Subcutaneous adipose tissue (tissue), 4 donors: ENCODE measurements around the gene FBP1. TPM values are rescaled to one million over a fixed set of nuclear protein-coding genes. Genes with fewer than 3 reads are reported as not detected.

Experiments
- CTCF ChIP-seq: fragments of 450-650 bp; IDR thresholded peaks from one replicate; pipeline ENCODE4 v1.5.1; 2016; ENCODE audit warnings: low read depth, mild to moderate bottlenecking, control low read depth, antibody characterized with exemption, moderate library complexity
- total RNA-seq, 4 donors: library from RNA; depleted of rRNA; stranded (reverse); fragments of >200 nt; gene quantifications; one replicate each; pipeline ENCODE4 v1.1.0, GENCODE V29; 2016

The FBP1 gene
- total RNA-seq, 4 donors from 2014 or later = 6.6 to 160 (median 16.2) TPM

GRCh38 chr9:94630833-94631232, 8.5 kb downstream of the FBP1 start:
- TF ChIP-seq CTCF = no peak

GRCh38 chr9:94630281-94630680, 9.0 kb downstream of the FBP1 start:
- no peak for TF ChIP-seq CTCF

GRCh38 chr9:94627287-94627686, 12.0 kb downstream of the FBP1 start:
- no peak for TF ChIP-seq CTCF

GRCh38 chr9:94625835-94626234, 13.5 kb downstream of the FBP1 start:
- no peak for TF ChIP-seq CTCF

- TF ChIP-seq CTCF = no peak
Observed at GRCh38 chr9:94624629-94625028, 14.7 kb downstream of the FBP1 start.

- TF ChIP-seq CTCF = no peak
Observed at GRCh38 chr9:94623253-94623652, 16.1 kb downstream of the FBP1 start.

- no peak for TF ChIP-seq CTCF
Observed at GRCh38 chr9:94622087-94622800, 17.1 kb downstream of the FBP1 start.
